Stimulated activated CD8-positive, alpha-beta memory T cell treated with anti-CD3 and anti-CD28 coated beads, Interleukin-15, amount 100 ng/mL, for 1 hour (primary cell): Measurements from ENCODE around the gene MRPL45.

Experiments
- DNase-seq: peaks from one replicate; pipeline ENCODE4 v3.0.0-alpha.2; 2020; ENCODE audit warnings: low read depth

MRPL45 gene

GRCh38 chr17:38349097-38349730 lies 52.2 kb downstream of the MRPL45 start:
- DNase-seq = peak; percentile 74

DNA sequence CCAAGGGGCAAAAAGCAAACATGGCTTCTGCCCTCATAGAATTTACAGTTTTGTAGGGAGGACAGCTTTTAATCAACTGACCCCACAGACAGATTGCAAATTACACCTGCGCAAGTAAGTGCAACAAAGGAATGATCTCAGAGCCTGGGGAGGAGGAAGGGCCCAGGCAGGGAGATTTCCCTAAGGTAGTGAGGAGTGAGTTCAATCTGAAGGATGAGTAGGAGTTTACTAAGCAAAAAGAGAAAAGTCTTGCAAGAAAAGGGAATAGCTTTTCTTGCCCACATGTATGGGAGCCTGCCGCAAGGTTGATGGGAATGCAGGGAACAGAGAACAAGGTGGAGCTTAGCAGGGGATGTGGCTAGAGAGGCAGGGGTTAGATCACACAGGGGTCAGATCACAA lies 53.1 kb downstream of the MRPL45 start:
- no peak for DNase-seq

- DNase-seq = peak; percentile 85
Measured at GRCh38 chr17:38351412-38352222, 54.6 kb downstream of the MRPL45 start, which contains the start of gene SOCS7. Gene SOCS7 (plus strand): TSS chr17:38351844. CDS start chr17:38352053, 209 bp downstream.

GRCh38 chr17:38352245-38353085 lies 55.5 kb downstream of the MRPL45 start:
- DNase-seq = no peak

DNA sequence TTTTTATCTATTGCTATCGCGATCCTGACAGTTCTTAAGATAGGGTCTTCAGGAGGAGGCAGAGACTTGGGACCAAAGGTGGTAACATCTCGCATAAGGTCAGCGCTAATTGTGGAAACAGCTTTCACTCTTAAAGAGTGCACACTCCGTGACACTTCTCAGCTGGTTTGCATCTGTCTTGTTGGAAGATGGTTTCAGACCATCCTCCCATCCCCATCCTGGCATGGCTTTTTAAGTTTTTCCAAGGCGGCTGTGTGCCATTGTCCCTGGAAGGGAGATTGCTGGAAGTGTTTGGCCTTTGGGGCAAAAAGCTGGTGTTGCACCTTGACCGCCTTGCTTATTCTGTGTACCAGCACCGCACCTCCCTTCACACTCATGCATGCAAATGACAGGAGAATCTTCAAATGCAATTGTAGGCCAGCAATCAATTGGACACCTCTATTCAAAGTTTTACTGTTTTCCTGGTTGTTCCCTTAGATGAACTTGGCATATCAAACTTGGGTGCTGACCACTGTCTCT lies 56.2 kb downstream of the MRPL45 start:
- no peak for DNase-seq

- DNase-seq = no peak
Measured at GRCh38 chr17:38353668-38354067, 56.7 kb downstream of the MRPL45 start.

DNA sequence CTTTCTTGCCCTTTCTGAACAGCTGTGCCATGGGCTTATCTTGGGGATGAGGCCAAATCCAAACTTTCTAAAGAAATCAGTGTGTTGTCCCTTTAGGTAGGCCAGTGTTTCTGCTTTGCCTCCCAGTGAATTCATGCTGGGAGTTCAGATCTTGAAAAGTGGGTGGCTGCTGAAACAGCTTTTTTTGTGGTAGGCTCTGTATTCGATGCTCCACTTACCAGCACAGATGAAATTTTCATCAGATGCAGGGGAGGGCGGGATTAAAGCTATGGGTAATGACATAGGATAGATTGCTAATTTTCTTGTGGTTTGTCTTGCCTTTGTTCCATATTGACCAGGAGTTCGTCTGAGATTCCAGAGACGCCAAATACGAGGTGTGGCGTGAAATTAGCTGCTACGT lies 57.5 kb downstream of the MRPL45 start:
- no peak for DNase-seq

GRCh38 chr17:38355251-38355650 lies 58.3 kb downstream of the MRPL45 start:
- no peak for DNase-seq

DNA sequence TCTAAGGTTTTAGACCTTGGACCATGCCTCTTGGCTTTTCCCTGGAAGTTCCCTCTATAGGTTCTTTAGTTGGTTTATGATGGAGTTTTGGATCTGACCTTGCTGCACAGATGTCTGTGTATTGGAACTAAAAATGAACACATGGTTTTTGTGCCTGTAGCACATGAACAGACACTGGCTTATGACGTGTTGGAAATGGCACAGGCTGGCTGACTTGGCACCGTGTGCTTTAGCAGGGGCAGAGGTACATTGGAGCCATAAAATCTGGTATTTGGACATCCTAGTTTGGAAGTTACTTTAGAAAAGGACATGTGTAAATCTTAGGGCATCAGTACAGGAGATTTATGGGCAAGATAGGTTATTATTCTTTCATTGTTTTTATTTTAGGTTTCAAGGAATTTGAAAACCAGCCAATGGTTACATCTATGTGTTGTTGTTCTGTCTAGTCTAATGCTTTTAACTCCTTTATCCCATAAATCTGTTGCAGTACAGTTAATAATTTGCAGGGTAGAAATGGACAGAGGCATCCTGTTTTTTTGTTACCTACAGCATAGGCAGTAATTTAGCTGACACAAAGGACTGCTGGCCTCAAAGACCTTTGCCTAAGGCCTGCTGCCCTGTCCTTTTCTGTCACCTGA lies 60.6 kb downstream of the MRPL45 start:
- no peak for DNase-seq

DNA sequence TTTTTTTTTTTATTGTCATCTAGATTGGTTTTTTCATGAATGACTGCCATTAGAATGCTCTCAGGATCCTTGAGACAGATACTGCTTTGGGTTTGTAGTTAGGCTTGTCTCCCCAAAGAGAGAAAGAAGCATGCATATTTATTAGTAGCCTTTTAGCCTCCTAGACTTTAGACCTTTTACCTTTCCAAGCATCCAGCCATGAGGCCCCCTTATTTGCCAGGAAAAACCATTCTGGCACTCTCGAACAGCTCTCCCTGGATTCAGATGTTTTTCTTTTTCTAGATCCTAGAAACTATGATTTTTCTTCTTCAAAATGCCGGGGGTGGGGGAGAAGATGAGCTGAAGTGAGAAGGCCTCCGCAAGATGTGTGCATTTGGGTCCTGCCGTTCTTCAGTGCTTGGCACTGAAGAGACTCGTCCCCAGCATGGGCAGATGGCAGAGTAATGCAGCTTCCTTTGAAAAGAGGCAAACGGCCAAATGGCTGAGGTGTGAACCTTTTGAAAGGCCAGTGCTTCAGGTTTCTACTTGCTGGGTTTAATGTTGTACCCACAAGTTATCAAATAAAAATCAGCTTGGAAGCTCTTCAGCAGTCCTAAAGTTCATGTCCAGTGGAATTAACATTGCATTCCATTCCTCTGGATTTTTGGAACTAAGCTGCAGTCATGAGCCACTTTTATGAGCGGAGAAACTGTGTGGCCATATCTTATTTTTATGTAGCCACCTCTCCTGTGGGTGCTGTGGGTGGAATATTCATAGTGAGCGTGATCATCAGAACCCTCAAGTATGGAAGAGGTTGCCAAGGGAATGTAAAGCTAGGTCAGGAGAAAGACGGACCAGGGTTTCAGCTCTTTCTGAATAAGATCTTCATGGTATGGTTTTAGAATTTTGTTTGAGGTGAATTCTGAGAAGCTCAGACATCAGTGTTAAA lies 61.9 kb downstream of the MRPL45 start:
- DNase-seq = no peak

DNA sequence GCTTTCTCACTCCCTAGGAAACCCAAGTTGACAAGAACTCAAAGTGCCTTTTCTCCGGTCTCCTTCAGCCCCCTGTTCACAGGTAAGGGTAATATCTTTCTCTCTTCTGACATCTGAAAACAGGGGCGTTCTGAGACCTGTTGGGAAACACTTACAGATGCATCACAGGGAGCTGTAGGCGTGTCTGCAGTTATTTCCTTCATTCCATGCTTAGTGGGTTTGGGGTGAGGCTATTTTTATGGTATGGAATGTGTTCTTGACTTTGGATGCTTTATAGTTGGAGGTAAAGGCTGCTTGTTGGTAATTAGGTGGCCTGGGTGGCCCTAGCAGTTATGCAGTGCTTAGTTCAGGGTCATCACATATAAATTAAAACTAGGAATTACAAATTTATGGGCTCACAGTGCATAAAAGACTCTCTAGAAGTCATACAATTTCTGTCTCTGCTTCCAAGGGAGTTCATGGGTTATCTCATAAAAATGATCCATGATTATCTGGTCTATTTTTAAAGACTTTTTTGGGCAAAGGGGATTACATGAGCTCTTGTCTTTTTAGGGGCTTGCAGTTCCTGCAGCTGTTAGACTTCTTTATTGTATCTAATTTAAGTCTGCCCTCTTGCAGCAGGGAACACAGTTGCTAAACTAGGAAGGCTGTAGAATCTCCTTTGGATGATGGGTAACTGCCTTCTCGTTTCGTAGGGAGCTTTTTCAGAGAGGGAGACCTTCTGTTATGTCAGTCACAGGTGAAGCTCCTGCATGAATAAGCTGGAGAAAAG lies 64.9 kb downstream of the MRPL45 start:
- DNase-seq = no peak

DNA sequence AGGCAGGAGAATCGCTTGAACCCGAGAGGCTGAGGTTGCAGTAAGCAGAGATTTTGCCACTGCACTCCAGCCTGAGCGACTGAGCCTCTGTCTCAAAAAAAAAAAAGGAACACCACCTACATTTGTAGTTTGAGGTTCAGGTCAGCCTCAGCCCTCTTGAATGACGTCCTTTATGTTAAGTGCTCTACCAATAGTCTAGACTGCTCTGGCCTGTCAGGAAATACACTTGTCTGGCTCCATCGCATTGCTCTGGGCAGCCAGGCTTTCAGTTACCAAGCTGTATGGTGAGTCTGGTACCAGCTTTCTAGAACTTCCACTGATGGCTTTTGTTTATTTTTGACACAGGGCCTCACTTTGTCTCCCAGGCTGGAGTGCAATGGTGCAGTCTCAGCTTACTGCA lies 66.0 kb downstream of the MRPL45 start:
- no peak for DNase-seq

- DNase-seq = no peak
Measured at GRCh38 chr17:38364741-38365140, 67.8 kb downstream of the MRPL45 start.

DNA sequence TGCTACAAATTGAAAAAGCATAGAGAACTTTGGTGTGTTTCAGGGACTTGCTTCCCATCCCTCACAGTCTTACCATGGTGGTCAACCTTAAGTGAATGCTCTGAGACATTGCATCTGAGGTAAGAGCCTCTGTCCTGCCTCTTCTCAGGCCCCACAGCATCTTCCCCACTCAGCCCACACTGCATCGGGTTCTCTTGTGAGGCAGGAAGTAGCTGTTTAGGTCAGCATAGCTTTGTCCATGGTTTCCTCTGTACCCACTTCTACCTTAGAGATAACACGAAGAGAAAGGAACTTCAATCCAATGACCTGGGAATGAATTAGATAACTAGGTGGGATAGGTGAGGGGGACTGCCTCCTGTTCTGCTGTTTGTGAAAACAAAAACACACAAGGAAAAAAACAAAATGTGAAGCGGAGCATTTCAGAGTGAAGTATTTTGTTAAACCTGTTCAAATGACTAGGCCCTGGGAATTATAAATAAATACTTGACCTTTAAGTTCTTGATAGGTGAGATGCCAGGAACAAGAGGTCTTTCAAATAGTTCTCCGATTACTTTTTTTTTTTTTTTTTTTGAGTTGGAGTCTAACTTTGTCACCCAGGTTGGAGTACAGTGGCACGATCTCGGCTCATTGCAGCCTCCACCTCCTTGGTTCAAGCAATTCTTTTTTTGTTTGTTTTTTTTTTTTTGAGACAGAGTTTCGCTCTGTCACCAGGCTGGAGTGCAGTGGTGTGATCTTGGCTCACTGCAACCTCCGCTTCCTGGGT lies 72.3 kb downstream of the MRPL45 start:
- DNase-seq = no peak
